HUES48 (cell line): ENCODE results near the gene AEBP1.

Experiments
- H3K27ac ChIP-seq: one replicate; pipeline ENCODE4 v1.7.0; 2013; ENCODE audit warnings: low read depth, low read length, inconsistent platforms
- H3K27me3 ChIP-seq: 2 replicates; pipeline ENCODE4 v1.6.1; 2013; ENCODE audit warnings: mild to moderate bottlenecking, low read length; ENCODE audit not compliant: control insufficient read depth, insufficient read depth
- H3K36me3 ChIP-seq: 2 replicates; pipeline ENCODE4 v1.6.1; 2013; ENCODE audit warnings: low read length; ENCODE audit not compliant: control insufficient read depth, insufficient read depth
- H3K4me1 ChIP-seq: 2 replicates; pipeline ENCODE4 v1.6.1; 2013; ENCODE audit warnings: mild to moderate bottlenecking, low read length; ENCODE audit not compliant: control insufficient read depth, insufficient read depth
- H3K4me3 ChIP-seq: 2 replicates; pipeline ENCODE4 v1.5.1; 2013; ENCODE audit warnings: mild to moderate bottlenecking, low read depth, low read length
- H3K9ac ChIP-seq: 2 replicates; pipeline ENCODE4 v1.6.1; 2013; ENCODE audit warnings: mild to moderate bottlenecking, low read depth, low read length, moderate library complexity
- H3K9me3 ChIP-seq: 2 replicates; pipeline ENCODE4 v1.6.1; 2013; ENCODE audit warnings: low read length; ENCODE audit not compliant: control insufficient read depth, insufficient read depth

AEBP1 gene

DNA sequence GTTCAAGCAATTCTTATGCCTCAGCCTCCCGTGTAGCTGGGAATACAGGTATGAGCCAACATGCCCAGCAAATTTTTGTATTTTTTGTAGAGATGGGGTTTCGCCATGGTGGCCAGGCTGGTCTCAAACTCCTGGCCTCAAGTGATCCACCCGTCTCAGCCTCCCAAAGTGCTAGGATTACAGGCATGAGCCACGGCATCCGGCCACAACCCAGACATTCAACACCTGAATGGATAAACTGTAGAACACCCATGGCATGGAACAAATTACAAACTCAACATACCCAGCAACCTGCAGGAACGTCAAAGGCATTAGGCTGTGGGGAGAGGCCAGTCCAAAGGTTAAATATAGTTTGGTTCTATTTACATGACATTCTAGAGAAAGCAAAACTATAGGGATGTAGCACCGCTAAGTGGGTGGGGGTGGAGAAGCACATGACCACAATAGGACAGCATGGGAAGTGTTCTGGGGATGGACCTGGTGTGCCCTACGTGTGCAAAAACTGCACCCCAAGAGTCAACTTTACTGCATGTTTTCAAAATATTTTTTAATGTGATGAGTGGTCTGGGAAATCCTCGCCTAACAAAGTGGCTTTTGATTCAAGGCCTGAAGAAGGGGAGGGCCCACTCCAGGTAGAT, 32.3 kb upstream of the AEBP1 start:
- Histone ChIP-seq H3K9me3 (no peaks in the 10 kb centered on the region), H3K27ac (no peak overlapping the region), H3K9ac (no peak overlapping the region), H3K4me3 (no peak overlapping the region), H3K36me3 (peaks cover 31% of the 10 kb centered on the region), H3K4me1 (no peaks in the 10 kb centered on the region), H3K27me3 (peaks cover 20% of the 10 kb centered on the region)

DNA sequence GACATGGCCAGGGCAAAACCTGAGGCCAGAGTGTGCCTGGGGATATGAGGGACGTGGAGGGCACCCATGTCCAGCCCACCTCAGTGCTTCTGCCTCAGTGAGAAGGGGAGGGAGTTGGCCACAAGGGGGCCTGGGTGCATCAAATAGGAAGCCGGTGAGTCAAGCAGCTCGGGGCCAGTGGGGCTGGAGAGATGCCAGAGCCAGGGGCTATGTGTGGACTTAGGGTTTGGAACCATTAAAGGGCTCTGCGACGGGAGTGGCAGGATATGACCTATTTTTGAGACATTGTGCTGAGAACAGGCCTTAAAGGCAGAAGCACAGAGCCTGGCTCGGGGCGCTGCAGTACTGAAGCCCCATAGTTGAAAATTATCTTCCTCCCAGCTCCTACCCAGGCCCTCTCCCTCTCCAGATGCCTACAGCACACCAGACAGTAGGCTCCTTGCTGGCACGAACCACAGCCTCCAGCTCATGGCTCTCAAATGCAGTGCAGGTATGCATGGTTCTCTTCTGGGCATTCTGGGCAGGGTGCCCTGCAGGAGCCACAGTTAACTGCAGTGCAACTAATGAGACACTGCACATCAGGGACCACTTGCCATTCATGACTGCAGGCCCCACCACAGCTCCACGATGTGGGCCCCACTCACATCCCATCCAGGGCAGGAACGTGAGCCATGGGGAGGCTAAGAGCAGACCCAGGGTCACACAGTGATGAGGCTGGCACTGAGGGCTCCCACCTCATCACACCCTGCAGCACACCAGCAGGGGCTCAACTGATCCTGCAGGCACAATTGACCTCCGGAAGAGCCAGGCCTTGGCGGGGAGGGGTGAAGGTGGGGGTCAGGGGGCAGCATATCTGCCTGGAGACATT, 31.5 kb upstream of the AEBP1 start:
- Histone ChIP-seq H3K27ac (no peak overlapping the region), H3K36me3 (peaks cover 39% of the 10 kb centered on the region), H3K9me3 (no peaks in the 10 kb centered on the region), H3K9ac (no peak overlapping the region), H3K4me1 (no peaks in the 10 kb centered on the region), H3K27me3 (peaks cover 13% of the 10 kb centered on the region), H3K4me3 (no peak overlapping the region)

GRCh38 chr7:44073664-44074348, 30.3 kb upstream of the AEBP1 start:
- no peaks in the 10 kb centered on the region for H3K4me1 ChIP-seq
- H3K27me3 ChIP-seq = 0 out of 2 replicates have a peak, but pooled peaks cover 4% of the 10 kb centered on the region
- no peaks in the 10 kb centered on the region for H3K9me3 ChIP-seq
- H3K27ac ChIP-seq = no peak overlapping the region
- no peak overlapping the region for H3K9ac ChIP-seq
- H3K4me3 ChIP-seq = no peak overlapping the region
- H3K36me3 ChIP-seq = peaks cover 51% of the 10 kb centered on the region

DNA sequence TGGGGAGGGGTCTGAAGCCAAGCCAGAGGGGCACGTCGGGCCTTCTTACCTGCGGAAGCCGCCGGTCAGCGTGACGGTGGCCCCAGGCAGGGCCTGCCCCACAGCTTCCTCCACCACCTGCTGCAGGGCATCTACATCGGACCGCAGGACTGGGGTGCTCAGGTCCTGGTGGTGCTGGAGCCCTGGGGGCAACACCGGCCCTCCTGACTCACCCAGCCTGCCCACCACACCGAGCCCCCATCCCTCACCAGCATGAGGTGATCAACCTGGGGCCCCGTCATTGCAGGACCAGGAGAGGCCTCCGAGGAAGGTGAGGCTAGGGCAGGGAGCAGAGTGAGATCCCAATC, 29.8 kb upstream of the AEBP1 start:
- no peaks in the 10 kb centered on the region for H3K4me1 ChIP-seq
- no peak overlapping the region for H3K9ac ChIP-seq
- H3K27ac ChIP-seq = no peak overlapping the region
- 0 out of 2 replicates have a peak, but pooled peaks cover under 1% of the 10 kb centered on the region for H3K27me3 ChIP-seq
- H3K4me3 ChIP-seq = no peak overlapping the region
- peaks cover 56% of the 10 kb centered on the region for H3K36me3 ChIP-seq
- H3K9me3 ChIP-seq = no peaks in the 10 kb centered on the region

DNA sequence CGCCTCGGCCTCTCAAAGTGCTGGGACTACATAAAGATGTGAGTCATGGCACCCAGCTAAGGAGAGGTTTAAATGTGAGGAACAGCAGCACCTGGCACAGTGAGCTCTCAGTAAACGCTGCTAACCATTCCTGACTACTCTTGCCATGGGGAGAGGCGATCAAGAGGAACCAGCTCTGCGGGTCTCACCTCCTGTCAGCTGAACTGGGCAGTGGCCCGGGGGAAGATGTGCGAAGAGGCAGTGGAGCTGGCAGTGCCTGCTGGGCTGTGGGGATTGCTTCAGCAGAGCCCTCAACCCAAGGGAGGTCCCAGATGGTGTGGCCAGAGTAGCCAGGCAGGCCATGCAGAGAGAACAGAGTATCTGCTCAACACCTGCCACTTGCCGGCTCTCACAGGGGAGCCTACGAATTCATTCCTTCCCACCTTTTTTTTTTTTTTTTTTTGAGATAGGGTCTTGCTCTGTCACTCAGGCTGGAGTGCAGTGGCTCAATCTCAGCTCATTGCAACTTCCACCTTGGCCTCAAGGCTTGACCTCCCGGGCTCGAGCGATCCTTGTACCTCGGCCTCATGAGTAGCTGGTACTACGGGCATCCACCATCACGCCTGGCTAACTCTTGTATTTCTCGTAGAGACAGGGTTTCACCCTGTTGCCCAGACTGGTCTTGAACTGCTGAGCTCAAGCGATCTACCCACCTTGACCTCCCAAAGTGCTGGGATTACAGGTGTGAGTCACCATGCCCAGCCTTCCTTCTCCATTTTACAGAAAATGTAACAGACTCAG, 28.7 kb upstream of the AEBP1 start:
- Histone ChIP-seq H3K27me3 (no peaks in the 10 kb centered on the region), H3K9me3 (no peaks in the 10 kb centered on the region), H3K4me1 (no peaks in the 10 kb centered on the region), H3K9ac (no peak overlapping the region), H3K4me3 (no peak overlapping the region), H3K27ac (no peak overlapping the region), H3K36me3 (peaks cover 67% of the 10 kb centered on the region)

DNA sequence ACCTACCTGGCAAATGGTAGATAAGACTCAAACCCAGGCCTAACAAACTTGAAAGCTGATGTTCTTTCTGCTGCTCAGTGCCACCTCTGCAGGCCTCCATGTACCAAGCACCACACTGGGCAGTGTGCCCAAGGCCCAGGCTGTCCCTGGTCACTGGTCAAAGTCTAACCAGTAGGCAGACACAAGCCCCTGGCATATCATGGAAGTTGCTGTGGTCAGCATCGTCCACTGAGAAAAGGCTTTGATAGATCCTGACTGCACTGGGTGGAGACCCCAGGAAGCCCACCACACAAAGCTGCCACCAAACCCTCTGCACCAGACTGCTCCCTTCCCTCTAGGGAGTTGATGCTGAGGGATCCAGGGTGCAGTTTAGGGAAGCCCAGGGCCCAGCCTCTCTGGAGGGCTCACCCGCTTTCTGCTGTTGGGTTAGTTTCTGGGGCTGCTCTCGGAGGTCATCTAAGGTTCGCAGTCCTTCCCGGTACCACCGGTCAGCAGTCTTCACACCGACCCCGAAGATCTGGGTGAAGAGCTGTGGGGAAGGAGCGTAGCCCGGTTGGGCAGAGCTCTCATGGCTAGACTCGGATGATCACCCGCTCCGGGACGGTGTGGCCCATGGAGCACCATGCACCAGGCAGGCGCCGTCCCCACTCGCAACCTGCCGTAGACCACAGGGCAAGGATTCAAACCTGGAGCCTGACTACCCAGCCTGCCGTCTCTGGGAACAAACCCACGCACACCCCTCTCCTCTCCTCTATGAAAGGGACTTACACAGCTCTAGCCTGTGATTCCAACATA, 27.8 kb upstream of the AEBP1 start:
- H3K9ac ChIP-seq = no peak overlapping the region
- peaks cover 73% of the 10 kb centered on the region for H3K36me3 ChIP-seq
- no peak overlapping the region for H3K27ac ChIP-seq

GRCh38 chr7:44077061-44077460, 27.1 kb upstream of the AEBP1 start:
- no peaks in the 10 kb centered on the region for H3K27me3 ChIP-seq
- H3K27ac ChIP-seq = no peak overlapping the region
- H3K4me1 ChIP-seq = no peaks in the 10 kb centered on the region
- no peak overlapping the region for H3K9ac ChIP-seq
- no peaks in the 10 kb centered on the region for H3K9me3 ChIP-seq
- H3K36me3 ChIP-seq = peaks cover 73% of the 10 kb centered on the region
- no peak overlapping the region for H3K4me3 ChIP-seq

More for the DNA sequence above, 27.8 kb upstream of the AEBP1 start:
- Histone ChIP-seq H3K4me1 (no peaks in the 10 kb centered on the region), H3K27me3 (no peaks in the 10 kb centered on the region), H3K4me3 (no peak overlapping the region), H3K9me3 (no peaks in the 10 kb centered on the region)

DNA sequence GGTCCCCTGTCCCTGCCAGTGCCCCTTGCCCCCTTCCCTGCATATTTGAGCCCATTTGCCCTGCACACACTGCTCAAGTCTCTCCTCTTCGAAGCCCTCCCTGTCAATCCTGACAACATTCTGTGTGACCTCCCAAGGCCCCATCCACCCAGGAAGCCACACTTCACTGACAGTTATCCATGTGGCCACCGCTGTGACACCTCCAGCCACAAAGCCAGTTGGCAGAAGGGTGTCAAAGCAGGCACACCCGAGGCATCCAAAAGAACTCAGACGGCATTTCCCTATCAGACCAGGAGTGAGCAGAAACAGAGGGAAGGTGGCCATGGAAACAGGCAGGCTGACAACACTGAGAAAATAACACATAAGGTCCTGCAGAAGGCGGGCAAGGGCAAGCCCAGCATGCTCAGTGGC, 26.5 kb upstream of the AEBP1 start:
- Histone ChIP-seq H3K36me3 (peaks cover 73% of the 10 kb centered on the region), H3K9me3 (no peaks in the 10 kb centered on the region), H3K4me1 (no peaks in the 10 kb centered on the region), H3K27me3 (no peaks in the 10 kb centered on the region), H3K4me3 (no peak overlapping the region), H3K9ac (no peak overlapping the region), H3K27ac (no peak overlapping the region)

GRCh38 chr7:44078521-44078920, 25.6 kb upstream of the AEBP1 start:
- 0 out of 2 replicates have a peak, but pooled peaks cover 5% of the 10 kb centered on the region for H3K27me3 ChIP-seq
- no peaks in the 10 kb centered on the region for H3K9me3 ChIP-seq
- peaks cover 65% of the 10 kb centered on the region for H3K36me3 ChIP-seq
- H3K9ac ChIP-seq = no peak overlapping the region
- H3K4me1 ChIP-seq = 0 out of 2 replicates have a peak, but pooled peaks cover 4% of the 10 kb centered on the region
- H3K27ac ChIP-seq = no peak overlapping the region
- no peak overlapping the region for H3K4me3 ChIP-seq
